Kidney tubule cell (primary cell): Measurements from ENCODE around the gene PARD3.

Source experiments
- DNase-seq: peaks from one replicate; pipeline ENCODE4 v3.0.0-alpha.2; 2018; ENCODE audit warnings: low spot score

The PARD3 gene

DNA sequence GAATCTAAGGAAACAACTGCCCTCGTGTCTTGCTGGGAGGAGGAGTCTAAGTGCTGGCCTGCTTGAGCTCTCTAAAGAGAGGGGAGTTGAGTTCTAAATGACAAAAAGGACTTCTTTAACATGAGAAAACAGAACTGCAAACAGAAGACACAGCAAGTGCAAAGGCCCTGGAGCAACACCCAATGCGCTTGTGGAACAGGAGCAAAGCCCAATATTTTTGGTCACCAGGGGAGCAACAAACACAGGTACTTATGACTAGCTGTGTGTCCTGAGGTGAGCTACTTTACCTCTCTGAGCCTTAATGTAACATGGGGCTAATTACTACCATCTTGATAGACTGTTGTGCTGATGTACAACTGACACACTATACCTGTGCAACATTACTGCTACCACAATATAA lies 634.3 kb downstream of the PARD3 start:
- DNase-seq: no peak

DNA sequence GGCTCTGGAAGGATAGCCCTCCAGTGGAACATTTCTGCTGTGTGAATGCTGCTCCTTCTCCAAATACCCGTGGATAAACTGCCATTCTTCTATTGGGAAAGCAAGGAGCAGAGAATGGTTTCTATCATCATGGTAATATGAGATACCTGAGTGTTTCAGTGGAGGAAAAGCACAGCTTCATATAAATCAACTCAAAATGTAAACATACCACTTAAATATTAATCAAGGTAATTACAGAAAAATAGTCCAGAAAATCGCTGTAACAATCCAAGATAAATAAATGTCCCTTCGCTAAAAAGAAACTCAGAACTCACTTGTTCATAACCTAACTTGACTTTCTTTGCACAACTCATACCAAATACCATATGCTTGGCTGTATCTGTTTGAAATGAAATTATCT lies 635.8 kb downstream of the PARD3 start:
- DNase-seq: no peak

- no peak for DNase-seq
These were observed 636.3 kb downstream of the PARD3 start for GRCh38 chr10:34178756-34179155.

- no peak for DNase-seq
These were observed 636.9 kb downstream of the PARD3 start for GRCh38 chr10:34178196-34178595.

DNA sequence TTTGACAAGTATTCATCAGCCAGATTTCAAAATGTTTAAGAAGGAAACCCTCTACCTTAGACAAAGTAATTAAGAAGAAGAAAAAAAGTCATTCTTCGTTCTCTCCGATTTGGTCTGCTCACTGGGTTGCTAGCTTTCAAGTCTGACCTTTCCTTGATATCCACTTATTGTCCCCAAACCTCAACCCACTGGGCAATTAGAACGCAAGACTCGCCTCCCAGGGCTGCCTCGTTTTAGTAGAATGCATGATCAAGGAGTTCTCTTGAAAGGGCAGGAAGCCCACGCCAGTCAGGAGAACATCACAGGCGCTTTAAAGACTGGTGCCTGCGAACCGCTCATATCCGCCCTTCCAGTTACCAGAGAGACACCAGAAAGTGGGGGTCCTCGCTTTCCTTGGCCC lies 637.7 kb downstream of the PARD3 start:
- DNase-seq: no peak

- no peak for DNase-seq
These were observed 638.7 kb downstream of the PARD3 start for GRCh38 chr10:34176351-34176750.

DNA sequence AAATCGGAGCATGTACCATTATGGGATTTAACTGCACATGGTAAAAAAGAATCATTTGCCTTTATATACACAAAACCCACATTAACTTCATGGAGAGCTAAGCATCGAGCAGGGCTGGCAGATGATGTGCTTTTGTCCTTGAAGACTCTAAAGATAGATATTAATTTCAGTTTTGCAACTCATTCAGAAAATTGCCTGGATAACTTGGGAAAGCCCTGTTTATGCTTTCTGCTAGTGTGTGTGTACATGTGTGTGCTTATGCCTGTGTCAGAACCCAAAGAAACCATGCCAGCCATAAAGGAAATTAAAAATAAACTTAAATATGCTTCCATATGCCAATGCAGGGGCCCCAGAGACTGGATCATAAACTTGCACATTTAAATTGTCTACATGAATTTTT lies 640.0 kb downstream of the PARD3 start:
- DNase-seq: no peak

DNA sequence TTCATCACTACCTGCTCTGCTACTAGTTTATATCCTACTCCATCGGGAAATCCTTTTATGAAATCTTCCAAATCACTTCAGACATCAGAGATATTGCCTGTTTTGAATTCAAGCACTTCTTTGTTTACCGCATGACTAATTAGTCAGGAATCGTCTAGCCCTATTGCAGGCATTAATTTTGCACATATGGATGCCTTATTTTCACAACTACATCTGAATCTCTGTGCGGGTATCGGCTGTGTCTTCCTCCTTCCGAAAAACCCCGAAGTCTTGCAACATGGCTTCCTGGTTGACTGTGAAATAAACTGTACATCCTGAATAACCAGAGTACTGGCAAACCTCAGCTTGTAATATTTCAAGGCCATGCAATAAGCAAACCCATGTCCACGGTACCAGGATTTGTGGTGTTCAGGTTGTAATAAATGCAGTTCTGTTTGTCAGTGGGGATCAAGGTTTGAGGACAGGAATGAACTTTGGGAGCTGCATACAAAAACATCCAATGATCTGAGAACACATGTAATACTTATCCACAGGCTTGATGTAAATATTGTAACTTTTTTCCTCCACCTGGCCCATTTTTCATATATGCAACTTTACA lies 642.1 kb downstream of the PARD3 start:
- DNase-seq: no peak

DNA sequence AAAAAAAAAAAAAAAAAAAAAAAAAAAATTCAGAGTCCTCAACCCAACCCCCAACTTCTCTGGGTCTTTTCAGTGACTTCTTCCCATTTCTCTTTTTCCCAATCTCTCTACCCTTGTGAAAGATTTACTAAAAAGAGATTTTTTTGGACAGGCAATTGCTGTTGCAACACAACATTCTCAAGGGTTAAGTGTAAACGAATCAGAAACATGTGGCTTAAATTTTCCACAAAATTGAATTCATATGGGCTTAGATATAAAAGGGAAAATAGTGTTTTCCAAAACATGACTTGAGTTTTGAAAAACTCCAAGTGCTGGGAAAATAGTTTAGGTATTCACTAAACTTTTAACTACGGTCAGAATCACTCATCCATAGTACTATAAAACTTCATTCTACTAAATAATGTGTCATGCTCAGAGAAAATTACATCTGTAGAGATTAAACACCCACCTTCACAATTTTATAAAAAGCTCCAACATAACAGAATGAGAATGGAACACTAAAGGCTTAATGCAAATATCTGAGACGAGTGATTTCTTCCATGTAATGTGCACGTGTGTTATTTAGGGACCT lies 643.1 kb downstream of the PARD3 start:
- no peak for DNase-seq

- no peak for DNase-seq
These were observed 645.4 kb downstream of the PARD3 start for GRCh38 chr10:34169677-34170076.

- no peak for DNase-seq
These were observed 646.0 kb downstream of the PARD3 start for GRCh38 chr10:34169131-34169530.

GRCh38 chr10:34168439-34168838 lies 646.7 kb downstream of the PARD3 start:
- DNase-seq: no peak

- no peak for DNase-seq
These were observed 648.3 kb downstream of the PARD3 start for GRCh38 chr10:34166823-34167222.

- DNase-seq: no peak
These were observed 648.7 kb downstream of the PARD3 start for GRCh38 chr10:34166354-34166753.

DNA sequence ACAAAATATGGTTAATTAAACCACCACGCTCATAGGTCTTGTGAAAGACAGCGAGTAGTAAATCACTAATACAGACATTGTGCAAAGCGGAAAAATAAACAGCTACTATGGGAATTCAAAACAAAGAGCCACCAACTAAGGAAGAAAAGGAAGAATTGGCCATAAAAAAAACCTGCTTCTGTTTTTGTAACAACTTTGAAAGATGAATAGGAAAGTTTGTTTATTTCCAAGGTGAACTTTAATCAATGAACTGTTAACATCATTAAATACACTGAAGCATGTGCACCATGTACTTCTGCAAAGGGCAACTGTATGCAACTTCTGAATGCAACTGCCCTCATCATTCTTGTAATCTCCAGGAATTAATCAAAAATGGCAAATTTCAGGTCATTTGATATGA lies 651.1 kb downstream of the PARD3 start:
- DNase-seq: no peak

DNA sequence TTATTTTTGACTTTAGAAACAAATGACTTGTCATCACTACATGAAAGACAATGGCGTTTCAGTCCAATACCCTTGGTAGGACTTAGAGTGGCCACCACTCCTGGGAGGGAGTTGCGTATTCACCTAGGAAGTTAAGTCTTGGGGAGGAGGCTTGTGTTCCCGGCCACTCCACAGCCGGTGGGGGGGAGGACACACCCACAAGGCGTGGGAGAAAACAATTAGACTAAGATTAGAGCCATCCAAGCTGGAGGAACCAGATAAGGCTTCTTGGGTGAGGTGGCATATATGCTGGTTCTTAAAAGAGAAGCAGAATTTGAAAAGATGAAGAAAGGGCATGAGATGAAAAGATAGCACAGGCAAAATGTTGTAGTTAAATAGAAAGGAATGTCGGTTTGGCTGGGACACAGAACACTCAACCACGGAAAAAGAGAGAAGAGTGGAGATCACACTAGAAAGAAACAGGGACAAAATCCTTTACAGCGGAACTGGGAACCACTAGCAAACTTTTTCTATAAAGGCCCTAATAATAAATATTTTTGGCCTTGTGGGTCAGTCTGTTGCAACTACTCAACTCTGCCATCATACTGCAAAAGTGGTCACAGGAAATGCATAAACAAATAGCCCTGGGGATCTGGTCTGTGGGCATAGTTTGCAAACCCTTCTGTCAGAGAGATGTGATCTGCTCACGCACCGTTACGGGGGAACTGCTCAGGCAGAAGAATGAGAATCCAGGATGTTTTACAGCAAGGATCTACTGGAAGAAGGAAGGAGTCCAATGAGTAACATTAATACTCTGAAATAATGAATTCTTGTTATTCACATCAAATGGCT lies 651.8 kb downstream of the PARD3 start:
- no peak for DNase-seq

- no peak for DNase-seq
These were observed 653.2 kb downstream of the PARD3 start for GRCh38 chr10:34161777-34162370.

GRCh38 chr10:34160595-34160994 lies 654.5 kb downstream of the PARD3 start:
- no peak for DNase-seq

GRCh38 chr10:34157501-34157900 lies 657.6 kb downstream of the PARD3 start:
- no peak for DNase-seq

GRCh38 chr10:34156781-34157425 lies 658.2 kb downstream of the PARD3 start:
- peak; percentile 6 for DNase-seq

DNA sequence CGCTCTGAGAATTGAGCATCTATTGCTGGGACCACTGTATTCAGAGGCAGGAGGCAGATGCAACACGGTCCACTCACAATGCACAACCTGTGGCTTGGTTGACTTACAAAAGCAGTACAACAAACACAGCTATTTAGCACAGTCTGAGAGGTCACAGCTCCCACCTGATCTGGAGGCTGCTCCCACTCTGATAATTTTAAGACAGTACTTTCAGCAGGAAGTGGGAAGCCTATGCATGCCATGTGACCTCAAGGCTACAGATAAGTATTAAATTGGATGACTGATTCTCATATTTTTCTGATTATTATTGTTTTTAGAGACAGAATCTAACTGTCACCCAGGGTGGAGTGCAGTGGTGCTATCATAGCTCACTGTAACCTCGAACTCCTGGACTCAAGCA lies 659.3 kb downstream of the PARD3 start:
- no peak for DNase-seq

GRCh38 chr10:34154383-34154900 lies 660.7 kb downstream of the PARD3 start:
- DNase-seq: no peak
